Posterior vena cava (tissue), 2 donors: ENCODE measurements around the gene ATF6B. TPM values are rescaled to one million over a fixed set of nuclear protein-coding genes. Genes with fewer than 3 reads are reported as not detected.
"Not testable (repeated sequence)": the region's sequence is repeated elsewhere in the genome, so short reads cannot be mapped to it uniquely, and the experiment has no call there.

ENCODE experiments used
- DNase-seq: peaks from one replicate; pipeline ENCODE4 v3.0.0-alpha.2; 2020; ENCODE audit warnings: low spot score
- intact Hi-C, 2 donors: fragments of 100-400 bp; cut with DNase I; formaldehyde crosslinking; loops; one replicate each; pipeline versions ENCODE4 v1.14.1 to v1.14.2; 2022 to 2023
- total RNA-seq, 2 donors: library from RNA; stranded (reverse); fragmentation: NEBNext Ultra II Directional; extraction: Animal tissue kit (Norgen Biotek cat#: 25700); gene quantifications; one replicate each; pipeline ENCODE4 v1.2.1, GENCODE V29; 2021
- donor health status: DM: yes; HTN: yes; CAD: no.
- donor health status: DM: yes; HTN: yes; CAD: no.

Gene ATF6B
- total RNA-seq, 2 donors from 2014 or later, result 39.0 to 63.1 TPM

- DNase-seq, result peak; percentile 97
Observed at GRCh38 chr6:32113386-32114352, 14.4 kb downstream of the ATF6B start.

DNA sequence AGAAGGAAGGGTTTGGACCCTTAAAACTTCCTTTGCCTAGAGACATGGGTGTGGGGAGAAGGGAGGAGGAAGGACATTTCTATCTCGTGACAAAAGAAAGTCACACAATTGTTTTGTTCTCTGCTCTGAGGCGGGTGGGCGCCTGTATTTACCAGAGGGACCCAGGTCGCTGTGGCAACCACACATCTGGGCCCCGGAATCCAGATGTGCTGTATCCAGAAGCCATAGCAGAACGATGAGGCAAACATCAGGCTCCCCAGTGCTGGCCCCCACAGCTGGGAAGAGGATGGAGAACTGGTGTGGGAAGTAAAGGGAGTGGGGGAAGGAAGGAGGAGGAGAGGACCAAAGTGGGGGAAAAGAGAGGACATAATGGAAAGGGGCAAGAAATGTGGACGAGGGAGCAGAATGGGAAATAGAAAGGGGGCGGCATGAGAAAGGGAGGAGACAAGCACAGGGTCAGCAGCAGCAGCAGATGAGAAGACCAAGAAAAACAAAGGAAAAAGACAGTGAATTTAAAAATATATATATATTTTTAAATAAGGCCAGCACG, 15.5 kb downstream of the ATF6B start:
- DNase-seq, result no peak
- intact Hi-C loops, result no loop called here

More at GRCh38 chr6:32113386-32114352, 14.4 kb downstream of the ATF6B start:
- intact Hi-C loops, result no loop called here

- no peak for DNase-seq
- intact Hi-C loops, result no loop called here
Observed at GRCh38 chr6:32111424-32112066, 16.5 kb downstream of the ATF6B start.

DNA sequence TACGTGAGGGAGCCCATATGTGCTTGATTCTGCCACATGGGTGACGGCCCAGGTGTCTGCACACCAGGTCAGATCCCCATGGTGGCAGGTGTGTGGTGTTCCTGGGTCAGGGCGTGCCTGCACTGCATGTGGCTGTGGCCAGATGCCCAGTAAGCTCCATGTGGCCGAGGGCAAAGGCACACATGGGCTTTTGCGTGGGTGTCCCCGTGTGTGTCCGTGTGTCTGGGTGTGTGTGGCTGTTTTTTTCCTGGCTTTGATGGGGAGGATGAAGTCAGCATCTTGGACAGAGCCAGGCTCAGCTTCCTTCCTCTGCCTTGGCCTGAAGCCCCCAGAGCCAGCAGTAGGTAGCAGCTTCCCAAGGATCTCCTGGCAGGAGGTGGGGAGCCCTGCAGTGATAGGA, 17.4 kb downstream of the ATF6B start:
- no peak for DNase-seq
- intact Hi-C loops, result no loop called here

GRCh38 chr6:32109765-32110160, 18.3 kb downstream of the ATF6B start:
- intact Hi-C loops, result no loop called here
- no peak for DNase-seq

DNA sequence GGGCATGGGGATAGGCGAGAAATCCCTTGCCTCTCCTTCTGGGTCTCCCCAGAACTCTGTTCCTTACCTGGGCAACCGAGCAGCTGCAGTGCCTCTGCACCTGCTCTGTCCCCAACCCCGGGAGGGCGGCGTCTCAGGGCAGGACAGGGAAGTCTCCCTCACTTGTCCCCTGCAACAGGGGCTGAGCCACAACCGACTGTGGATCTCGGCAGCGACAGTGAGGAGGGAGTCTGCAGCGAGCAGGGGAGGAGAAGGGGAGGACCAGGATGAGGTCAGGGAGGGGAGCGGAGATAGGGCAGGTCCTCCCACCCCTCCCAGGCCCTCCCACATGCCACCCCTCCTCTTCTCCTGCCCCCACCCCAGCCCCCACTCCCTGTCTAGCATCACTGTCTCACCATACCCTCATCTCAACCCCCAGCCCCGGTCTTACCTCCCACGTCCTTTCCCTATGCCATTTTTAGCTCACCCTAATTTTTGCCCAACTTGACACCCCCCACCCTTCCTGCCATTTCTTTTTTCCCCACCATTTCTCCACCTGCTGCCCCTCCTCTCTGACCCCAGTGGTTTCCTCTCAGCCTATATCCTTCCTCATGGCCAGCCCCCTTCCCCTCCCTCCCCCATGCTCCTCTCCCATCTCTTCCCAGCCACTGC, 18.8 kb downstream of the ATF6B start, which contains the start of gene TNXB:
Gene TNXB, minus strand, starts transcription at position 225 of the 651 bp plus-strand sequence. CDS start 11,140 bp downstream, outside the sequence.
- no peak for DNase-seq
- intact Hi-C loops, result no loop called here

GRCh38 chr6:32108727-32109113, 19.3 kb downstream of the ATF6B start:
- DNase-seq, result no peak
- intact Hi-C loops, result no loop called here

DNA sequence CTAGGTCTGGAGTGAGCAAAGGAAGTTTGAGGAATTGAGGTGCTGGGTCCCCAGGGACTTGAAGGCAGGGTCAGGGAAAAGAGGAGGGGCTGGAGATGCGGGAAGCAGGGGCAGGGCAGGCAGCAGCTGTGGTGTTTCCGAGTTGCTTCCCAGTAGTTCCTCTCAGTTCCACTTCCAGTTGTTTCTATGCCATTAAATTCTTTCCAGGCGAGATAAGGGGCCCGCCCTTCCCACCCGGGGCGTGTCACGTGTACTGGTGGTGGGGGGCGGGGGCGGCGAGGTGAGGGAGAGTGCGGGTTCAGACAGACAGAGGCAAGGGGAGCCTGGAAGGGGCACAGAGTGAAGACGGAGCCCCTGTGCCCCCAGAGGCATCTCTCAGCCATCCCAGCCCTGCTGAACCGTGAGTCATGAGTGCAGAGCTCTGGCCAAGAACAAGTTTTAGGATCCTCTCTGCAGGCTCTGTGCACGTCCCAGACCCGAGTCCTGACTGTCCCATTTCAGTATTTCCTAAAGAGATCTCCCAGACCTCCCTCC, 19.9 kb downstream of the ATF6B start:
- intact Hi-C loops, result no loop called here
- DNase-seq, result peak; percentile 89

DNA sequence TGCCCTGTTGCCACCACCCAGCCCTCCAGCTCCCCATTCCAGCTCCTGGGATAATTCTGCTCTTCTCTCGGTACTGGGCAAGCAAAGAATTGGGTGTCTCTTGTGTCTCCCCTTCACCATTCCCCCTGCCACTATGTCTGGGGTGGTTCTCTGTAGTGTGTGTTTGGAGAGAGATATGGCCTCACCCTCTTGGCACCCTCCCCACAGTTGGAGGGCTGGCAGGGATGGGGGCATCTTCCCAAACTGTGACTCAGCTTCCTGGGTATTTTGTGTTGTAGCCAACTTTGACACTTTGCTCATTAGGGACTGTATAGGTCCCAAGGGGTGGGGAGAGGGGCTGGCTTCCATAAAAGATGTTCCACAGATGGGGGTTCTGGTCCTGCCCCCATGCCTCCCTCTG, 20.6 kb downstream of the ATF6B start:
- intact Hi-C loops, result no loop called here
- no peak for DNase-seq

DNA sequence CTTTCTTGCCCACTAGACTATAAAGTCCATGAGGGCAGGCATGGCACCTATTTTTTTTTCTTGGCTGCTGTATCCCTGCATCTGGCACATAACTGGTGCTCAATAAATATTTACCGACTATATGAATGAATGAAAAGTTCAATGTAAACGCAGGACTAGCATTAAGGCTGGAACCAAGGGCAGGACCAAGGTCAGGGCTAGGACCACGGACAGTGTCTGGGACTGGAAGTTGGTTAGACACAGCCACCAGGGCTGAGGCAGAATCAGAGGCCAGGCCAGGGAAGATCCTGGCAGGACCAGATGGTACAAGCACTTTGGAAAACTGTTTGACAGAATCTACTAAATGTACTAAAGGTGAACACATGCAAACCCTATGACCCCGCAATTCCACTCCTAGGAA, 22.6 kb downstream of the ATF6B start:
- intact Hi-C loops, result no loop called here
- DNase-seq, result no peak

DNA sequence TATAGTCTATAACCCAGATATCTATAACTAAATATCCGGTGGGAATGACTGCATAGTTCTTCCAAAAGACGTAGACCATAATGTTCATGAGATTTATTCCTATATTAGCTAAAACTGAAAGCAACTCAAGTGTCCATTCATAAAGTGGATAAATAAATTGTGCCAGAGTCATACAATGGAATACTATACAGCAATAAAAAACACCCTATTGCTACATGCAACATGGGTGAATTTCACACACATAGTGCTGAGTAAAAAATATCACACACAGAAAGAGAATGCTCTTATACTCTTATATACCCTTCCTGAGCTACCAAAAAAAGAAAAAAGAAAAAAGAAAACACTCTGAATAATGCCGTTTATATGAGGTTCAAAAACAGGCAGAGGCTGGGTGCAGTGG, 25.8 kb downstream of the ATF6B start:
- no peak for DNase-seq
- intact Hi-C loops, result no loop called here

DNA sequence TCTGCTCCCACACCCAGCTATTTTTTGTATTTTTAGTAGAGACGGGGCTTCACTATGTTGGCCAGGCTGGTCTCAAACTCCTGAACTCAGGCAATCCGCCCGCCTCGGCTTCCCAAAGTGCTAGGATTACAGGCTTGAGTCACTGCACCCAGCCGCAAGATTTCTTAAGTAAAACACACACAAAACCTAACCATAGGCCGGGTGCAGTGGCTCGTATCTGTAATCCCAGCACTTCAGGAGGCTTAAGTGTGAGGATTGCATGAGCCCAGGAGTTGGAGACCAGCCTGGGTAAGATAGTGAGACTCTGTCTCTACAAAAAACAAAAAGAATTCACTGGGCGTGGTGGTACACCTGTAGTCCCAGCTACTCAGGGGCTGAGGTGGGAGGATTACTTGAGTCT, 27.8 kb downstream of the ATF6B start:
- DNase-seq, intact Hi-C loops: not testable (repeated sequence)

DNA sequence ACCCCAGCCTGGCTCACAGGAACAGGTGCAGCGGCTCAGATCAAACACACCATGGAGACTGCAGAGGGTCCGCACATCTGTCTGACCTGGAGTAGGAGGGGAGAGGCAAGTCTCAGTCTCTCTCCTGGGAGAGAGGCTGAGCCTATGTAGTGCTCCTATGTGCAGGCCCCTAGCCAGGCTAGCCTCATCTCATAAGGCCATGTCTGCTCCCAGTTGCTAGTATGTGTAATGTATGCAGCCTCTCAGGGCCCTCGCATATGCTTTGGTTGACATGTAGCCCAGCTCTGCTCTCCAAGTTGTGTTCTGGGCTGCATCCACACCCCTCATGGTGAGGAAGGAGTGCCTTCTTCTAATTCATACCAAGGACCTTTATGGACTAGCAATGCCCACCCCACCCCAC, 30.7 kb downstream of the ATF6B start:
- peak; percentile 34 for DNase-seq
- intact Hi-C loops, result no loop called here

- peak; percentile 66 for DNase-seq
- intact Hi-C loops, result no loop called here
Observed at GRCh38 chr6:32096394-32097258, 31.4 kb downstream of the ATF6B start.

GRCh38 chr6:32096087-32096393, 32.0 kb downstream of the ATF6B start:
- intact Hi-C loops, result no loop called here
- peak; percentile 75 for DNase-seq

DNA sequence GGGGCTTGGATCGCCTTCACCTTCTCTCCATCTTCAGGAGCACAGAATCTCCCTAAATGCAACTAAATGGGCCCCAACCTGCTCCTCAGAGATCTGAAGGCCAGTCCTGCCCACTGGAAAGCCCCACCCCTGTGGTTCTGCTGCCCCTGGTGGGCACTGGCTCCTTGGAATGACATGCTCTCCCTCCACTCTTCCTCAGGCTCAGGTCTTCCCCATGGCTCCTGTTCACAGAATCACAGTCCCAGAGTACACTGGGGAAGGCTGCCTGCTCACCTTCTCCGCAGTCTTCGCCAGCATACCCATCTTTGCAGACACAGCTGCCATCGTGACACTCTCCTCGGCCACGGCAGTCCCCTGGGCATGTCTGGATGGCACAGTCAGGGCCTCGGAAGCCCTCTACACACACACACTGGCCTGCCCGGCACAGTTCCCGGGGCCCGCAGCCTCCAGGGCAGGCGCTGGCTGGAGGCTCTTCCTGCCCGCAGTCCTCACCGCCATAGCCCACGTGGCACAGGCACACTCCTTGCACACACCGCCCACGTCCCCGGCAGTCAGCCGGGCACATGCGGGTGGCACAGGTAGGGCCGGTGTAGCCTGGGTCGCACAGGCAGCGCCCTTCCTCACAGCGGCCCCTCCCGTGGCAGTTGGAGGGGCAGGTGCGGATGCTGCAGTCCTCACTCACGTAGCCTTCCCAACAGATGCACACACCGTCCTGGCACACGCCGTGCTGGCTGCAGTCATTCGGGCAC, 32.5 kb downstream of the ATF6B start:
- intact Hi-C loops, result no loop called here
- DNase-seq, result peak; percentile 67

- intact Hi-C loops, result no loop called here
- DNase-seq, result peak; percentile 72
Observed at GRCh38 chr6:32092760-32093497, 35.1 kb downstream of the ATF6B start.
